ENCODE data around the gene FSTL4. TPM values are rescaled to one million over a fixed set of nuclear protein-coding genes. Genes with fewer than 3 reads are reported as not detected.

FSTL4 gene
- total RNA-seq, 1 experiment from 2014 or later: 0.40 TPM

GRCh38 chr5:133514456-133514855 is 97.9 kb downstream of the FSTL4 start:
- DNase-seq (ENCODE audit: low read depth): no peak

GRCh38 chr5:133512896-133513295 is 99.4 kb downstream of the FSTL4 start:
- DNase-seq (ENCODE audit: low read depth): no peak

GRCh38 chr5:133511653-133512235 is 100.6 kb downstream of the FSTL4 start:
- DNase-seq (ENCODE audit: low read depth): no peak

GRCh38 chr5:133510634-133511262 is 101.6 kb downstream of the FSTL4 start:
- DNase-seq (ENCODE audit: low read depth): no peak

DNA sequence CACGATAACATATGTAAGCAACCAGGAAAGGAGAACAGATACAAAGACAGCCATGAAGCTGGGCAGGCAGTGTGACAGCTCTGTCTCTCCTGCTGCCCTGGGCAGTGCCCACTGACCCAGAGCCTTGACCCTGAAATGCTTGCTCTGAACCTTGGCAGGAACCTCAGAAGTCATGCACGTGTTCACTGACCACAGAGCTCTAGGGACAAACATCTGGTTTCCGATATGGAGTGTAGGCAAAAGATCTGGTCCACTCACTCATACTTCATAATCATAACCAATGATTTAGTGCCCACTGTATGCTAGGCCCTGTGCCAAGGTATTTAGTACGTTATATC is 102.6 kb downstream of the FSTL4 start:
- DNase-seq (ENCODE audit: low read depth): no peak

DNA sequence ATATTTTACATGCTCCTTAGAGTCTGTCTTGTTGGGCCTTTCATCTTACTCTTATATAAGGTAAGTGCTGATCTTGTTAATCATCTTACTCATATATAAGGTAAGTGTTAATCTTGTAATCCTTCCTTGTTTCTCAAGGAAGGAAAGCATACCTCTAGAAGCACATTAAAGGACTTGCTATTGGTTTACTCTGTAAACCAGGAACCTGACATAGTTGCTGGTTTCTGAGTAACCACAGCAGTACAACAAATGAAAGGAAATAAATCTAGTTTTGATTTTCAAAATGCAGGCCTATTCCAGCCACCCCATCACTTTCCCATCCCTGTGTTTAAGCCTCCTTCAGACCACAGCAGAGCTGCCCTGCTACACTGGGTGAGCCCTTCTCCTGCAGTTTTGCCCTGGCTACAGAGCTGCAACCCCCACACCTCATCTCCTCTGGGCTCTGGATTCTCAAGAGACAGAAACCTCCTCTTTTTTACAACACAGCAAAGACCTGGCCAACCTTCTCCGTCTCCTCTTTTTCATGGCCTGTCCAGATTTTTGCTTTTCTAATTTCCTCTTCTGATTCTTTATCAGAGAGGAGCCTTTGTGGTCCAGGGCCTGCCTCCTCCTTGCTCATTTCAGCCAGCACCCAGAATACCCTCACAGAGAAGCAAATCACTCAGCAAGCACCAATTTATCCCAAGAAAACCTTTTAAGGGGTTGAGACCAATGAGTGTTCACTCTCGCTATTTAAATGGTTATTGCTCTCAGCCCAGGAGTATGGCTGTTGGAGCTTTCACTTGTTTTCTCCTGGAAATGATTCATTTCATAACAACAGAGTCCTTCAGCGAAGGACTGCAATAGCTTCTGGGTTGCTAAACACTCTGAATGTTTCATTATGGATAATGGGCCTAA is 103.2 kb downstream of the FSTL4 start:
- no peak for DNase-seq (ENCODE audit: low read depth)

- no peak for DNase-seq (ENCODE audit: low read depth)
These were observed 104.0 kb downstream of the FSTL4 start for GRCh38 chr5:133508331-133508730.

- no peak for DNase-seq (ENCODE audit: low read depth)
These were observed 106.2 kb downstream of the FSTL4 start for GRCh38 chr5:133506181-133506580.

- DNase-seq (ENCODE audit: low read depth): no peak
These were observed 108.8 kb downstream of the FSTL4 start for GRCh38 chr5:133503511-133503910.

DNA sequence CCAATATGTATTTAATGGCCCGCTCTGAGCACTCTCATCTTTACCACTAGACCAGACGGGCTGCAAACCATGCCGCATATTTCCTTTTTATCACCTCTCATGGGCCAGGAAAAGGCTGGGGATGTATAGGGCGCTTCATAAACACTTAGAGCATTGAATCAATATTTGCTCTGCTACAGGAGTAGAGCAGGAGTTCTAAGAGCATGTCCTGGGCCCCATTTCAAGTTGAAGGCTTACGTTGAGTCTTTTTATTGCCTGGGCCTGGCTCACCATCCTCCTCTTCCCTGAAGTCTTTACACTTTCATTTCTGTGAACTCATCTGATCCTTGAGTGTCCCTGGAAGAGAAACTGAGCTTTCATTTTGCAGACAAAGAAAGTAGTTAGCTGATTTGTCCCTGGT is 112.4 kb downstream of the FSTL4 start:
- DNase-seq (ENCODE audit: low read depth): no peak

DNA sequence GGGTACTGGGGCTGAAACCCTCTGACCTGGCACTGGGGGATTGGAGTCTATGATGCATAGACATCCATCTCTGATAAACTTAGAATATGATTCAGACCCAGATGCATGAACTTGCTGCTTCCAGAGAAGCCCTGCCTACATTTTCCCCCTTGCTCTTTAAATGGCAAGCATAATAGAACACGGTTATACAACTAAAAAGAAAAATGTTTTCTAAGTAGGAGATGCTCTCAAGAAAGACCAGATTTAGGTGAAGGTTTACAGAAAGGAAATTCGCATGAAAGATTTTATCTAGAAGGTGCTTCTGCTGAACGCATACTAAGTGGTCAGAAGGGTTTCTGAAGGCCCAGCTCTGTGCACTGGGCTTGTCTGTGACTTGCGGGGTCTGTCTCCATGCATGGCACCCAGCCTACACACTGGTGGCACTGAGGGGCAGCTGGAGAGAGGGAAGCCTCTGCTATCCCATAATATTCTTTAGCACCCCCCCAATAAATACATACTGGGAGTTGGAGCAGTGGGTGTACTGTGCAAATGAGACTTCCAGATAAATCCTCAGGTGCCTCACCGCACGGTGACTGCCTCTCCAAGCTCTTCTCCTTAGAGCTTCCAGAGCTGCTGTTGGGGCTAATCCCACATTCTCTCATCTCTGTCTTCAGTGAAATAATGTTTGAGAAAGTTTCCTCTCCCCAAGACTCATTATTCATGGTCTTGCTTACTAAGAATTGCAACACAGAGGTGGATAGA is 114.6 kb downstream of the FSTL4 start:
- no peak for DNase-seq (ENCODE audit: low read depth)

GRCh38 chr5:133496631-133497030 is 115.7 kb downstream of the FSTL4 start:
- no peak for DNase-seq (ENCODE audit: low read depth)

DNA sequence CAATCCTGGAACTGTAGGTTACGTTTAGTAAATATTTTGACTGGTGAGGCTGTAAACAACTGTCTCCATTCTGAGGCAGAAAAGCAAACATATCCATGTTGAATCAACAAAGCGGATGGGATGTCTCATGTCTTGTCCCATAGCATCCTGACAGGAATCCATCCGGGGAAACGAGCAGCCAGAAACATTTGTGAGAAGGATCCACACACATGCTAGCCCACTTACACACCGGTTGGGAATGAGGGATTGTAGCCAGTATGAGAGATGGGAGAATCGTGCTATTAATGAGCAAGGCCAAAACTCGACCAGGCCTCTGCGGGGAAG is 117.5 kb downstream of the FSTL4 start:
- DNase-seq (ENCODE audit: low read depth): no peak

- DNase-seq (ENCODE audit: low read depth): no peak
These were observed 118.0 kb downstream of the FSTL4 start for GRCh38 chr5:133494232-133494922.

DNA sequence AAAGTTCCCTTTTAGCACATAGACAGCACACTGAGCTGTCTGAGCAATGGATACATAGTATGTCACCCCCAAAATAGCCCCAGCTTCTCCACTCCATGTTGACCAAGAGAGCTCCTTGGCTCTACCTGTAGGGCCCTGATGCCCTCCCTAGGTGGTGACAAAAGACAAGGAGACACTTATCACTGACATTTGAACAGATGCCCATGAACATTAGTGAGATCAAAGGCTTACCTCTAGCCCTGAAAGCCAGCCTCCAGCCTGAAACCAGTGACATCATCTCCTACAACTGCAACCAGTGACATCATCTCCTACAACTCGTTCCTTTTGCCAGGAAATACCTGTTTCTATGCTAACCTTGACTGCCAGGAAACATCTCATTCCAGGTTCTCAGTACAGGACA is 122.7 kb downstream of the FSTL4 start:
- no peak for DNase-seq (ENCODE audit: low read depth)

- DNase-seq (ENCODE audit: low read depth): no peak
These were observed 125.2 kb downstream of the FSTL4 start for GRCh38 chr5:133487093-133487492.

DNA sequence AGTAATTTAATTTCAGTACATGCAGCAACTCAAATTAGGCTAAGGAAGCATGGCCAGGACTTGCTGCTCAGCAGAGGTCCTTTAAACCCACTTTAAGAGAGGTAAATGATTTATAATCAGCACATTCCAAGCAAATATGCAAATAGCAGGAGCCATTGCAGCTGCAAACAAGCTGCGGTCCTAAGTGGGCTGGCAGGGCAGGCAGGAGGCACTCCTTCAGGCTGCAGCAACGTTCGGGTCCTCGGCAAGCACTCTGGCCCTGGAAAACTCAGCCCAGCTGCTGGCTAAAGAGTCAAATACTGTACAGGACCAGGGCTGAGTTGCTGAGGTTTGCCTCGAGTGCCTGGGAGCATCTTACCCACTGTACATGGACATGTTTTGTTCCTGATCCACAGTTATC is 126.9 kb downstream of the FSTL4 start:
- no peak for DNase-seq (ENCODE audit: low read depth)

DNA sequence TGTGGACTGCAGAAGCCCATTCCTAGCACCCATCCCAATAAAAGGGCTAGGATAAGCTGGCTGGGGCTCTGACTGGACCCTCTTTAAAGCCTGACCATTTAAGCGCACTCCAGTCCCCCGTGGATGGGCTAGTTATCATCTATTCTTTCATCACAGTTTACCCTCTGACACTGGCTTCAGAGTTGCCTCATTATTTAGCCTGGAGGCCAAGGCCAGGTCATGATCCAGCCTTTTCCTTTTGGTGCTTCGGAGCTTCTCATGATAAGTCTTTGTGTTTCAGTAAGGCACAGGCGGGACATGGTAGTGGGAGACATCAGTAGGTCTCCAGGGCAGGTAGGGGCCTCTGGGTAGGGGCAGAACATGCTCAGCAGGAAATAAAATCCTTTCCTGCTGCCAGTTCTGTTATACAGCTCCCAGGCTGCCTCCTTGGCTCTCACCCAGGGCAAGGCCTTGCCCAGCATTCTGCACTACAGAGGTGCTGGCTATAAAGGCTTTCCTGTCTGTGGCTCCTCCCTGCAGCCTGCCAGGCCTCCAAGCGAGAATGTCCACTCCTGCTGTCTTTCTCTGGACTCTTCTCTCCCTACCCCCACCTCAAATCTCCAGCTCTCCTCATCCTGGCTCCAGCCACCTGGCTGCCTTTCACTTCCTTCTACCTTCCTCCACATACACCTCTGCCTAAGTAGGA is 128.8 kb downstream of the FSTL4 start:
- no peak for DNase-seq (ENCODE audit: low read depth)

- no peak for DNase-seq (ENCODE audit: low read depth)
These were observed 130.3 kb downstream of the FSTL4 start for GRCh38 chr5:133482028-133482427.

DNA sequence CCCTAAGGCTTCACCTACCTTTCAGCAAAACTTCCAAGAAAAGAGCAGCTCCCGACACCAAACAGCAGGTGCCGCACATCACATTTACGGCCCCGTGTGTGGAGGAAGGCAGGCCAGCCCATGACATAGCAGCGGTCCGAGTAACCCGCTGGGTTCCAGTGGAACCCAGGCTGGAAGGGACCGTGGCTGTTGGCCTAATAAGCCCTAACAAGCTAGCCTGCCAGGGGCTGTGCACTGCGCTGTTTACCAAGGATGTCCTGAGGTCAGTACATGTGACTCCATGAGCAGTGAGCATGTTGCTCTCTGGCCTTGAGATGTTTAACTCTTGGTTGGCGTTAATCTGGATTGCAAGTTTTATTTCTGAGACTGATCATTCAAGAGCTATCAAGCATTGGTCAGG is 131.5 kb downstream of the FSTL4 start:
- DNase-seq (ENCODE audit: low read depth): no peak

DNA sequence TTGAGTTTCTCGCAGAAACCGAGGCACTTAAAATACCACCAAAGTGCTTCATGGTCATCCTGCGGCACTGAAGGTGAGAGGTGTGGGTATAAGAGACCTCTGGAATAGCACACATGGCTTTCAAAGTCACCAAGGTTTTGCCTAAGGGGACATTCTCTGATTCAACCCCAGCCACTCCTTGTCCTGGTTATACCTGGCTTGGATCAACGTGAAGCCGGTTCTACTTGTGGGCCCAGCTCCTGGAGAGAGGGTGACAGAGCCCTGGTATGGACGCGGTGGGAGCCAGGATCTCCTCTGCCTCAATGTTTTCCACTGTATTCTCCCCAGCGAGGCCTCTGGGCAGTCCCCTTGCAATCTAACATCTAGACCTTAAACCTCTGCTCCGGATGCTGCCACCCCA is 132.0 kb downstream of the FSTL4 start:
- no peak for DNase-seq (ENCODE audit: low read depth)

All from LHCN-M2 (cell line).